Hepatocyte (in vitro differentiated cells): ENCODE measurements around the gene PCSK6. TPM values are rescaled to one million over a fixed set of nuclear protein-coding genes. Genes with fewer than 3 reads are reported as not detected.

Experiments used
- DNase-seq: peaks from one replicate; pipeline ENCODE4 v3.0.0-alpha.2; 2016; ENCODE audit warnings: low spot score
- H2AFZ ChIP-seq: fragments of 200-600 bp; sonication (generic); 2 replicates; pipeline ENCODE4 v1.6.0; 2016; ENCODE audit warnings: antibody characterized with exemption, mild to moderate bottlenecking
- H3K27ac ChIP-seq: fragments of 200-600 bp; sonication (generic); 2 replicates; pipeline ENCODE4 v1.5.1; 2016; ENCODE audit warnings: mild to moderate bottlenecking
- H3K27me3 ChIP-seq: fragments of 200-600 bp; sonication (generic); 2 replicates; pipeline ENCODE4 v1.6.1; 2016
- H3K36me3 ChIP-seq: fragments of 200-600 bp; sonication (generic); replicated peaks from 2 replicates; pipeline ENCODE4 v1.5.1; 2016; ENCODE audit warnings: low read depth; ENCODE audit not compliant: insufficient read depth
- H3K4me1 ChIP-seq: fragments of 200-600 bp; sonication (generic); 2 replicates; pipeline ENCODE4 v1.5.1; 2016; ENCODE audit warnings: mild to moderate bottlenecking, moderate library complexity; ENCODE audit not compliant: insufficient read depth
- H3K4me2 ChIP-seq: fragments of 200-600 bp; sonication (generic); 2 replicates; pipeline ENCODE4 v1.6.0; 2016
- H3K4me3 ChIP-seq: fragments of 200-600 bp; sonication (generic); 2 replicates; pipeline ENCODE4 v1.5.1; 2016; ENCODE audit warnings: mild to moderate bottlenecking
- H3K79me2 ChIP-seq: fragments of 200-600 bp; sonication (generic); 2 replicates; pipeline ENCODE4 v1.6.0; 2017; ENCODE audit warnings: mild to moderate bottlenecking
- H3K9me2 ChIP-seq: fragments of 200-600 bp; sonication (generic); replicated peaks from 2 replicates; pipeline ENCODE4 v1.6.0; 2017; ENCODE audit warnings: mild to moderate bottlenecking; ENCODE audit not compliant: insufficient read depth
- H3K9me3 ChIP-seq: fragments of 200-600 bp; sonication (generic); 2 replicates; pipeline ENCODE4 v1.5.1; 2016; ENCODE audit warnings: low read depth, mild to moderate bottlenecking
- H4K20me1 ChIP-seq: fragments of 200-600 bp; sonication (generic); 2 replicates; pipeline ENCODE4 v1.6.0; 2016; ENCODE audit warnings: mild to moderate bottlenecking; ENCODE audit not compliant: insufficient read depth, poor library complexity, severe bottlenecking
- EZH2 ChIP-seq: fragments of 200-600 bp; sonication (generic); IDR thresholded peaks from 2 replicates; pipeline ENCODE4 v1.6.1; 2016; ENCODE audit warnings: antibody characterized with exemption, mild to moderate bottlenecking, borderline replicate concordance
- EZH2phosphoT487 ChIP-seq: fragments of 200-600 bp; sonication (generic); IDR thresholded peaks from one replicate; pipeline ENCODE4 v1.6.1; 2018; ENCODE audit warnings: antibody characterized with exemption, mild to moderate bottlenecking, low read depth, moderate library complexity; ENCODE audit not compliant: unreplicated experiment, severe bottlenecking
- WGBS: methylation state at CpG from one replicate; pipeline ENCODE4 v1.1.6; 2016; ENCODE audit warnings: low lambda C conversion rate; ENCODE audit errors: missing lambda C conversion rate; 5-methylcytosine and 5-hydroxymethylcytosine counted together
- polyA plus RNA-seq: library from polyadenylated mRNA; unstranded; fragments of >200 nt; fragmentation: Nextera tagmentation; extraction: Ambion mirVana; gene quantifications from 2 replicates; pipeline ENCODE4 v1.2.1, GENCODE V29; 2016
- total RNA-seq: library from RNA; depleted of rRNA; stranded (reverse); fragments of >200 nt; gene quantifications from 2 replicates; pipeline ENCODE4 v1.2.3, GENCODE V29; 2014
- TF ChIP-seq, protein P1 (sequence below): fragments of 200-600 bp; sonication (generic); IDR thresholded peaks from 2 replicates; pipeline ENCODE4 v1.5.1; 2016; ENCODE audit warnings: antibody characterized with exemption, mild to moderate bottlenecking; ENCODE audit not compliant: poor library complexity

Gene PCSK6
- total and polyA plus RNA-seq, 2 experiments from 2014 or later = 31.7 to 40.5 TPM

DNA sequence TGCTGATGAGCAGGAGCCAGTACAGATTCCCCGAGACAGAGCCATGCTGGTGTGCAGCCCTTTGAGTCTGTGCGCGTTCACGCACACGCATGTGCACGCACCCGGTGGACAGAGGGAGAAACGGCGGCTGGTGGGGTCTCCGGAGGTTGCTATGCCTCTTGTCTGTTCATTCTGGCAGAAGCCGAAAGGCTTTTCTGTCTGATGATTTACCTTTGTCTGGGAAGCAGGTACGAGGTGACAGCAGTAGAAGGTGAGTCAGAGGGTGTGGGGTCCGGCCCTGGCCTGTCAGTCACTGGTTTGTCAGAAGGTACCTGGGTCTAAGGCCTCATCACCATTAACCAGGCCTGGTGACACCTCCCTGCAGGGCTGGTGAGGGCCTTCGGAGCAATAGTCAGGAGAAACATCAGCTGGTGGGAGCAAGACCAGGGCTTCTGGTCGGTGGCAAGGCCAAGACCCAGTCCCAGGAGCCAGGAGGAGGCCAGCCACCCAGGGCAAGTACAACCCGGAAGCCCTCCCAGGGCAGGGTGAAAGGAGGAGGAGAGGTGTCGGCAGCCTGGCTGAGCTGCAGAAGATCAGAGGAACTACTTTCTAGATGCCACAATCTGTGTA lies 7.5 kb downstream of the PCSK6 start:
- WGBS = 84% methylated on average over 17 of the region's 17 CpGs
- H3K4me1 ChIP-seq = peaks cover 27% of the 10 kb centered on the region
- H3K27ac ChIP-seq = peak overlapping the region; percentile 56
- no peaks in the 10 kb centered on the region for H3K36me3 ChIP-seq
- H3K27me3 ChIP-seq = peaks cover 7% of the 10 kb centered on the region
- H4K20me1 ChIP-seq = no peaks in the 10 kb centered on the region
- H3K4me2 ChIP-seq = no peak overlapping the region
- no peak overlapping the region for H2AFZ ChIP-seq
- peak; percentile 52 for DNase-seq
- H3K4me3 ChIP-seq = no peak overlapping the region
- no peaks in the 10 kb centered on the region for H3K9me3 ChIP-seq
- H3K9me2 ChIP-seq = no peaks in the 10 kb centered on the region
- H3K79me2 ChIP-seq = no peaks in the 10 kb centered on the region
- TF ChIP-seq, protein P1, sequence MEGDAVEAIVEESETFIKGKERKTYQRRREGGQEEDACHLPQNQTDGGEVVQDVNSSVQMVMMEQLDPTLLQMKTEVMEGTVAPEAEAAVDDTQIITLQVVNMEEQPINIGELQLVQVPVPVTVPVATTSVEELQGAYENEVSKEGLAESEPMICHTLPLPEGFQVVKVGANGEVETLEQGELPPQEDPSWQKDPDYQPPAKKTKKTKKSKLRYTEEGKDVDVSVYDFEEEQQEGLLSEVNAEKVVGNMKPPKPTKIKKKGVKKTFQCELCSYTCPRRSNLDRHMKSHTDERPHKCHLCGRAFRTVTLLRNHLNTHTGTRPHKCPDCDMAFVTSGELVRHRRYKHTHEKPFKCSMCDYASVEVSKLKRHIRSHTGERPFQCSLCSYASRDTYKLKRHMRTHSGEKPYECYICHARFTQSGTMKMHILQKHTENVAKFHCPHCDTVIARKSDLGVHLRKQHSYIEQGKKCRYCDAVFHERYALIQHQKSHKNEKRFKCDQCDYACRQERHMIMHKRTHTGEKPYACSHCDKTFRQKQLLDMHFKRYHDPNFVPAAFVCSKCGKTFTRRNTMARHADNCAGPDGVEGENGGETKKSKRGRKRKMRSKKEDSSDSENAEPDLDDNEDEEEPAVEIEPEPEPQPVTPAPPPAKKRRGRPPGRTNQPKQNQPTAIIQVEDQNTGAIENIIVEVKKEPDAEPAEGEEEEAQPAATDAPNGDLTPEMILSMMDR = no peak
- no peak for TF ChIP-seq EZH2
- TF ChIP-seq EZH2phosphoT487 = no peak

DNA sequence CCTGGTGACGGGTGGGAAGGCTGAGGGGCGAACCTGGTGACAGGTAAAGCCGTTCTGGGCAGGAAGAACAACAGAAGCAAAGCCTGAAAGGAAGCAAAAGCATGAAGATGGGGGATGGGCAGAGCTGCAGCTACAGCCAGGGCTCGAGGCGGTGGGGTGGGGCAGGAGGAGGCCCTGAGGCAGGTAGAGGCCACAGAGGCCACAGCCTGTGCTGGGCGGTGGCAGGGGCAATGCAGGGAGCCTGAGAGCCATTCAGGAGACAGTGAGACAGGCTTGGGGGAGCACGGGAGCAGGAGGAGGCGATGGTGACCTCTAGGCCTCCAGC lies 8.2 kb downstream of the PCSK6 start:
- Histone ChIP-seq H4K20me1 (no peaks in the 10 kb centered on the region), H3K27ac (peak overlapping the region; percentile 56), H3K9me3 (no peaks in the 10 kb centered on the region), H2AFZ (no peak overlapping the region), H3K4me3 (no peak overlapping the region), H3K9me2 (no peaks in the 10 kb centered on the region), H3K36me3 (no peaks in the 10 kb centered on the region), H3K4me1 (peaks cover 27% of the 10 kb centered on the region), H3K79me2 (no peaks in the 10 kb centered on the region), H3K27me3 (peaks cover 4% of the 10 kb centered on the region), H3K4me2 (no peak overlapping the region)
- WGBS = 83% methylated on average over 5 of the region's 8 CpGs
- no peak for DNase-seq
- TF ChIP-seq, protein P1 = no peak
- no peak for TF ChIP-seq EZH2
- TF ChIP-seq EZH2phosphoT487 = no peak

DNA sequence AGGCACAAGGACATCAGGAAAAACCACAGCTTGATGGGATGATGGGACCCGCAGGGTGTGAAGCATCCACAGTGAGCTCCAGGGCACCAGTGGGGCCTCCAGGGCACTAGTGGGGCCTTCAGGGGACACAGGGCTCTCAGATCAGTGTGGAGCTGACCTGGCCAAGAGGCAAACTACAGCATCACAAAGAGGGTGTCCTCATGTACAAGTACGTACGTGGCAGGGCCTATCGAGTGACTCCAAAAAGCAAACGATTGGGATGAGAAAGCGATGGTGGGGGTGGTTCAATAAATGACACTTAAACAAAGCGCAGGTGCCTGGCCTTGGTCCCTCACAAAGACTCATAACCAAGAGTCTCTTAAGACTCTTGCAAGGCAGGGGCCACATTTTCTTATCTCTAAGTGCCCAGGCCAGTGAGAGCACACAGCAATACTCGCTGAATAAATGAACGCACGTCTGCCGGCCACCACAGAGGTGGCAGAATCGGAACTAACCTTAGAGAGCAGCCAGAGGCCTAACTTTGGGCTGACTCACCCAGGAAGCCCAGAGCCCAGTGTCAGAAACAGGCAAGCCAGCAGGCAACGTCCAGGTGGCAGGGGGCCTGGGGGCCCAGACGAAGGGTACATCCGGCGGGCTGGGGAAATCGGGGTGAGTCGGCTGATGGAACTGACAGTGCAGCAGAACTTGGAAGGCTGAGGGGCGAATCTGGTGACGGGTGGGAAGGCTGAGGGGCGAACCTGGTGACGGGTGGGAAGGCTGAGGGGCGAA lies 8.7 kb downstream of the PCSK6 start:
- no peak for DNase-seq
- TF ChIP-seq EZH2phosphoT487 = no peak
- TF ChIP-seq EZH2 = no peak
- TF ChIP-seq, protein P1 = no peak
- 88% methylated on average over 18 of the region's 23 CpGs for WGBS
- H3K79me2 ChIP-seq = peaks cover 4% of the 10 kb centered on the region
- H3K27ac ChIP-seq = peak overlapping the region; percentile 56
- no peaks in the 10 kb centered on the region for H3K27me3 ChIP-seq
- no peaks in the 10 kb centered on the region for H3K36me3 ChIP-seq
- H3K9me2 ChIP-seq = no peaks in the 10 kb centered on the region
- no peaks in the 10 kb centered on the region for H3K9me3 ChIP-seq
- H4K20me1 ChIP-seq = no peaks in the 10 kb centered on the region
- no peak overlapping the region for H3K4me2 ChIP-seq
- peaks cover 27% of the 10 kb centered on the region for H3K4me1 ChIP-seq
- no peak overlapping the region for H3K4me3 ChIP-seq
- H2AFZ ChIP-seq = no peak overlapping the region
